GM23248 (cell line): ENCODE measurements around the gene AP2A2.

Source experiments
- EZH2 ChIP-seq: fragments of 200-600 bp; sonication (generic); IDR thresholded peaks from 2 replicates; pipeline ENCODE4 v1.6.1; 2018; ENCODE audit warnings: antibody characterized with exemption, mild to moderate bottlenecking; ENCODE audit not compliant: insufficient read depth, poor library complexity, severe bottlenecking
- EZH2phosphoT487 ChIP-seq: fragments of 200-600 bp; sonication (generic); IDR thresholded peaks from 2 replicates; pipeline ENCODE4 v1.6.1; 2018; ENCODE audit warnings: antibody characterized with exemption, moderate library complexity, mild to moderate bottlenecking, low read depth; ENCODE audit not compliant: insufficient read depth

GRCh38 chr11:1041936-1042608 is 116.4 kb downstream of the AP2A2 start:
- TF ChIP-seq EZH2phosphoT487 (no peak), EZH2 (no peak)
